K562 (cell line): ENCODE measurements around the gene TIMM23. TPM values are rescaled to one million over a fixed set of nuclear protein-coding genes. Genes with fewer than 3 reads are reported as not detected.
"Not testable (repeated sequence)": the region's sequence is repeated elsewhere in the genome, so short reads cannot be mapped to it uniquely, and the experiment has no call there.

Experiments
- ATAC-seq: fragments of 200-7000 bp; cut with Tn5 transposase; 3 replicates; pipeline ENCODE4 v1.9.1; 2020; ENCODE audit warnings: moderate library complexity
- BruUV-seq: library from RNA; stranded (reverse); fragments of 400-500 nt; replicated peaks from 2 replicates; lab custom pipeline; 2021; lab: Mats Ljungman, UMichigan
- CTCF ChIA-PET: fragments of 300-600 bp; formaldehyde crosslinking; extraction: SDS; loops from one replicate; lab custom pipeline; 2021; ENCODE audit warnings: low intra/inter-chr PET ratio; lab: Yijun Ruan, JAX
- POLR2A ChIA-PET: fragments of 300-600, 350-650 bp; sonication (Branson Sonifier 250); formaldehyde crosslinking; extraction: SDS; loops from one replicate; lab custom pipeline; 2021; ENCODE audit warnings: antibody characterized with exemption, inconsistent platforms; lab: Yijun Ruan, JAX
- DNase-seq, 4 experiments: peaks; one replicate each; pipeline versions ENCODE4 v3.0.0 to v3.0.0-alpha.2; 2011 to 2018; ENCODE audit warnings: low spot score in 3 of 4, mixed read lengths in 3 of 4; ENCODE audit errors: extremely low read depth in 1 of 4
- FAIRE-seq: peaks from 2 replicates; lab custom pipeline; 2011; peaks lifted over from hg19 to GRCh38; lab: Jason Lieb, UNC
- H2AFZ ChIP-seq: 2 replicates; pipeline ENCODE4 v1.6.0; 2011; ENCODE audit warnings: low read depth, low read length, control low read depth, inconsistent platforms
- H3K27ac ChIP-seq: fragments of 200-600 bp; 3 replicates; pipeline ENCODE4 v1.8.0; 2011; ENCODE audit warnings: low read depth, mild to moderate bottlenecking, control low read depth, inconsistent platforms, low read length, moderate library complexity, mixed read lengths; ENCODE audit errors: extremely low read depth
- H3K27me3 ChIP-seq, 2 experiments: fragments of 300-600 bp in 1 of 2; 2 replicates in 1 of 2; 3 replicates in 1 of 2; pipeline versions ENCODE4 v1.6.0 to v1.8.0; 2011; ENCODE audit warnings: inconsistent platforms in 2 of 2, low read length in 2 of 2, mild to moderate bottlenecking in 1 of 2, mixed read lengths in 1 of 2, moderate library complexity in 1 of 2; ENCODE audit not compliant: control insufficient read depth in 2 of 2, insufficient read depth in 2 of 2
- H3K36me3 ChIP-seq: fragments of 300-600 bp; 3 replicates; pipeline ENCODE4 v1.8.0; 2011; ENCODE audit warnings: mild to moderate bottlenecking, low read length, inconsistent platforms; ENCODE audit not compliant: control insufficient read depth, insufficient read depth
- H3K4me1 ChIP-seq, 2 experiments: fragments of 200-600 bp in 1 of 2; replicated peaks in 1 of 2; 2 replicates in 1 of 2; 3 replicates in 1 of 2; pipeline versions ENCODE4 v1.5.1 to v1.8.0; 2011; ENCODE audit warnings: inconsistent platforms in 2 of 2, low read length in 2 of 2, mild to moderate bottlenecking in 1 of 2, mixed read lengths in 1 of 2, moderate library complexity in 1 of 2; ENCODE audit not compliant: control insufficient read depth in 2 of 2, insufficient read depth in 2 of 2
- H3K4me2 ChIP-seq: 2 replicates; pipeline ENCODE4 v1.6.1; 2011; ENCODE audit warnings: low read length, control low read depth, inconsistent platforms, mixed read lengths; ENCODE audit not compliant: insufficient read depth
- H3K4me3 ChIP-seq: fragments of 200-600 bp; sonication (generic), shearing (Covaris generic); 2 replicates; pipeline ENCODE4 v1.5.1; 2016; ENCODE audit warnings: control low read depth, inconsistent platforms
- H3K79me2 ChIP-seq: fragments of 200-600 bp; 3 replicates; pipeline ENCODE4 v1.8.0; 2011; ENCODE audit warnings: low read length, inconsistent platforms; ENCODE audit not compliant: control insufficient read depth, insufficient read depth
- H3K9ac ChIP-seq, 2 experiments: 2 replicates each; pipeline versions ENCODE4 v1.6.0 to v1.6.1; 2011; ENCODE audit warnings: low read depth in 2 of 2, low read length in 2 of 2, control low read depth in 1 of 2, inconsistent platforms in 1 of 2, mild to moderate bottlenecking in 1 of 2, mixed read lengths in 1 of 2; ENCODE audit not compliant: insufficient read depth in 1 of 2
- H3K9me1 ChIP-seq: one replicate; pipeline ENCODE4 v1.6.0; 2011; ENCODE audit warnings: inconsistent platforms, mild to moderate bottlenecking, low read length, moderate library complexity; ENCODE audit not compliant: control insufficient read depth, insufficient read depth
- H3K9me3 ChIP-seq: replicated peaks from 2 replicates; pipeline ENCODE4 v1.5.1; 2011; ENCODE audit warnings: low read depth, low read length, inconsistent platforms; ENCODE audit not compliant: control insufficient read depth, insufficient read depth
- H4K20me1 ChIP-seq: replicated peaks from 2 replicates; pipeline ENCODE4 v1.6.1; 2011; ENCODE audit warnings: low read length, inconsistent platforms, mixed read lengths; ENCODE audit not compliant: control insufficient read depth, insufficient read depth
- CHD2 ChIP-seq: IDR thresholded peaks from 2 replicates; pipeline ENCODE4 v1.6.1; 2011; ENCODE audit warnings: low read depth, low read length
- NR2C2 ChIP-seq, 2 experiments: fragments of 200-800 bp in 1 of 2; sonication (Bioruptor generic) in 1 of 2; sonication (generic) in 1 of 2; formaldehyde crosslinking in 1 of 2; IDR thresholded peaks; 2 replicates each; pipeline versions ENCODE4 v1.6.1 to v1.8.0; 2016 to 2022; ENCODE audit warnings: mild to moderate bottlenecking in 1 of 2, missing compliant biosample characterization in 1 of 2, missing genetic modification characterization in 1 of 2, missing genetic modification reagents in 1 of 2
- WGBS: fragments of 100-300 bp; shearing (Covaris generic); methylation state at CpG from one replicate; pipeline ENCODE4 v1.1.6; 2016; ENCODE audit warnings: low coverage, mixed read lengths; ENCODE audit not compliant: insufficient coverage; ENCODE audit errors: missing lambda C conversion rate; 5-methylcytosine and 5-hydroxymethylcytosine counted together
- in situ Hi-C: fragments of 300-500 bp; cut with MboI; formaldehyde crosslinking; loops from 4 replicates; pipeline ENCODE4 v1.15.0; 2018; ENCODE audit warnings: inconsistent platforms, mixed read lengths
- intact Hi-C: fragments of 100-400 bp; cut with micrococcal nuclease; formaldehyde crosslinking; loops from 2 replicates; pipeline ENCODE4 v1.14.2; 2022
- polyA plus RNA-seq, 8 experiments: library from polyadenylated mRNA; depleted of rRNA in 4 of 8; stranded (reverse) in 5 of 8; unstranded in 3 of 8; fragments of >200 nt; fragmentation: Nextera tagmentation in 2 of 8; fragmentation: Illumina TruSeq in 1 of 8; extraction: Ambion mirVana in 2 of 8; extraction: Trizol in 1 of 8; gene quantifications; 2 replicates each; pipeline versions ENCODE4 v1.2.1 to v1.2.3, GENCODE V29; 2011 to 2014; ENCODE audit warnings: inconsistent platforms in 1 of 8, missing spikeins in 1 of 8
- total RNA-seq, 7 experiments: library from RNA; depleted of rRNA in 6 of 7; stranded (reverse); fragments of >200 nt in 6 of 7; fragmentation: Illumina TruSeq in 2 of 7; extraction: Trizol in 2 of 7; gene quantifications; 2 replicates each; pipeline versions ENCODE4 v1.2.1 to v1.2.3, GENCODE V29; 2011 to 2021; ENCODE audit warnings: low replicate concordance in 1 of 7

The TIMM23 gene
- total and polyA plus RNA-seq, 9 of the 15 experiments (the other 6 are each of a cell fraction or from before 2014, with no cell fraction given) = 148 to 280 (median 183) TPM

GRCh38 chr10:45972813-45973169 lies 502 bp downstream of the TIMM23 start:
- H3K9me3 ChIP-seq; in situ Hi-C loops; H3K9me1 ChIP-seq; intact Hi-C loops; TF ChIP-seq NR2C2 (CRISPR knock-in tag; IDR thresholded peaks at IDR 0.05): not testable (repeated sequence)
- 0% methylated on average over 9 of the region's 10 CpGs for WGBS
- Histone ChIP-seq H2AFZ (peak overlapping the region; percentile 90), H3K4me2 (peak overlapping the region; percentile 89)
- DNase-seq = peak in 1 of 4 experiments; percentile 18
- TF ChIP-seq CHD2 (peak; percentile 18), NR2C2 (tag; IDR thresholded peaks at IDR 0.05) (peak; percentile 46; the same call in 1 of the 2 replicates)
- TF ChIP-seq, all 486 proteins: peak for 2; not testable (repeated sequence) for 484
- peak overlapping the region; percentile 86 for H3K27ac ChIP-seq
- FAIRE-seq, H3K27me3 ChIP-seq, H4K20me1 ChIP-seq, CTCF ChIA-PET: not testable (repeated sequence)
- peaks cover 81% of the 10 kb centered on the region for H3K79me2 ChIP-seq
- peaks cover 29% of the 10 kb centered on the region; the same call in 2 of the 3 replicates for H3K36me3 ChIP-seq
- peak overlapping the region; percentile 91 to 96 for H3K9ac ChIP-seq
- H3K4me3 ChIP-seq = peak overlapping the region; percentile 86
- peaks cover 4 to 10% of the 10 kb centered on the region in 2 experiments; a peak in 3 of 5 replicates for H3K4me1 ChIP-seq
- POLR2A ChIA-PET = interaction anchor here (0.7 kb wide), 1 partner anchor 51 kb away, joined by 3 read pairs; no protein-coding TSS in a partner anchor
- ATAC-seq = peak; percentile 51
- TSS peak; percentile 64 for BruUV-seq

DNA sequence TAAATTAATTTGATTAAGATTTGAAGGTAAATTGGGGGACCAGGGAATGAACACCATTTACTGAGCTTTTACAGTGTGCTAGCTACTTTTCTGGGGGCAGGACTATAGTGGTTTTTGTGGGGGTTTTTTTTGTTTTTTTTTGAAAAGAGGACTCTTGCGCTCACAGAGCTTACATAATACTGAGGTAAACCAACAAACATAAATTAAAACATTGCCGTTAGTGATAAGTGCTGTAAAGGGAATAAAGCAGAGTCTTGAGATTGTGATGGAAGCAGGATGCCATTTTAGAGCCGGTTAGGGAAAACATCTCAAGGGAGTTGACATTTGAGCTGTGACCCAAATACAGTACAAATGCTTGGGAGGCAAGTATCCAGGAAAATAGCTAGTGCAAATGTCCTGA lies 1.8 kb downstream of the TIMM23 start:
- POLR2A ChIA-PET = interaction anchor here (0.7 kb wide), 1 partner anchor 56 kb away, joined by 3 read pairs; the partner anchor contains the start of gene NCOA4
- DNase-seq, in situ Hi-C loops, H3K27me3 ChIP-seq, H4K20me1 ChIP-seq, CTCF ChIA-PET, ATAC-seq, H3K9me1 ChIP-seq, BruUV-seq, H3K9me3 ChIP-seq, intact Hi-C loops, FAIRE-seq, H2AFZ ChIP-seq, H3K27ac ChIP-seq: not testable (repeated sequence)
- 37% methylated on average over 3 of the region's 3 CpGs for WGBS
- H3K9ac ChIP-seq = peak overlapping the region in 1 of 2 experiments; percentile 91; a peak in 2 of 4 replicates
- peak overlapping the region; percentile 74 for H3K4me2 ChIP-seq
- peak overlapping the region; percentile 86 for H3K4me3 ChIP-seq
- H3K4me1 ChIP-seq = peaks cover 4 to 10% of the 10 kb centered on the region in 2 experiments; a peak in 3 of 5 replicates
- peaks cover 85% of the 10 kb centered on the region for H3K79me2 ChIP-seq
- peaks cover 35% of the 10 kb centered on the region; the same call in 2 of the 3 replicates for H3K36me3 ChIP-seq

- in situ Hi-C loops, ATAC-seq, H4K20me1 ChIP-seq, H3K9me1 ChIP-seq, CTCF ChIA-PET, DNase-seq, H3K4me3 ChIP-seq, FAIRE-seq, H3K9ac ChIP-seq, H3K4me1 ChIP-seq, BruUV-seq, H3K27me3 ChIP-seq, H3K4me2 ChIP-seq, H3K27ac ChIP-seq, intact Hi-C loops, H3K9me3 ChIP-seq, H2AFZ ChIP-seq, POLR2A ChIA-PET: not testable (repeated sequence)
- Histone ChIP-seq H3K36me3 (peaks cover 55% of the 10 kb centered on the region; the same call in 2 of the 3 replicates), H3K79me2 (peaks cover 65% of the 10 kb centered on the region)
- 81% methylated on average over 1 of the region's 2 CpGs for WGBS
Measured at GRCh38 chr10:45978554-45978953, 6.3 kb downstream of the TIMM23 start.
